Measurements from ENCODE around the gene FANCF.

The FANCF gene

DNA sequence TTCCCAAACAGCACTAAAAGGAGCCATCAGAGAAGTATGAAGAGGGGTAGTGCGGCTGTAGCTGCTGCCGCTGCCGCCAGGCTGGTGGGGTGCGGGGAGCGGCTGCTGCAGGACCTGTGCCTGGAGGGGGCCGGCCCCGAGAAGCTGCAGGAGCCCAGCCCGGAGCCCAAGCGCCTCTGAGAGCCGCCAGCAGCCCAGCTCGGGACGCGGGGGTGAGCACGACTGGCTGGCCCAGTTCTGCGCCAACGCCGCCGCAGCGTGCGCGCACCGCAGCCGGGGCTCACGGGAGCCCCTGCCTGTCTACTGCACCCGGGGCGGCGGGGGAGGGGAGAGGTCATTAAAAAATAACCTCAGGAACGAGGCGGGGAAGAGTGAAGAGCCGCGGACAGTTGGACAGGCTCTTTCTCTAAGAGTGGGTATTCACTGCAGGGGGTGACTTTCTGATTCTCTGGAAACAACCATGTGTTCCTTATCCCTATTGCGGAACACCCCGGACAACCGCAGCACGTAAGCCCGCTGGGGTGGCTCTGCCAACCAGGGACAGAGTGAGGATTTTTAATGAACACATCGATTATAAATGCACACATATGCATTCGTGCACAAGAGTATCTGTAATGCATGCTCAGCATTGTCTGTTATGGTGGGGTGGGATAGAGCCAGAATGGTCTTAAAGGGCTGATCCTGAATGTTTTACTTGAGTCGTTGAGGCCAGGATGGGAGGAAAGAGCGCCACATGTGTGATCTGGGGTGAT is 41.2 kb upstream of the FANCF start:
- peak; percentile 48 for DNase-seq
- H3K27me3 ChIP-seq (replicated peaks; ENCODE audit: insufficient read depth, low read length), result no peaks in the 10 kb centered on the region
- no peaks in the 10 kb centered on the region for H3K9me3 ChIP-seq (replicated peaks; ENCODE audit: insufficient read depth, low read length)
- H3K4me2 ChIP-seq (ENCODE audit: low read depth, low read length), result peak overlapping the region; percentile 67
- H3K9ac ChIP-seq (ENCODE audit: low read length), result peak overlapping the region; percentile 98
- no peaks in the 10 kb centered on the region for H3K9me2 ChIP-seq (replicated peaks; ENCODE audit: insufficient read depth, low read length)
- no peak for TF ChIP-seq EZH2 (optimal IDR thresholded peaks at IDR 0.05; ENCODE audit: low read depth, low read length)
- TF ChIP-seq, protein P1, sequence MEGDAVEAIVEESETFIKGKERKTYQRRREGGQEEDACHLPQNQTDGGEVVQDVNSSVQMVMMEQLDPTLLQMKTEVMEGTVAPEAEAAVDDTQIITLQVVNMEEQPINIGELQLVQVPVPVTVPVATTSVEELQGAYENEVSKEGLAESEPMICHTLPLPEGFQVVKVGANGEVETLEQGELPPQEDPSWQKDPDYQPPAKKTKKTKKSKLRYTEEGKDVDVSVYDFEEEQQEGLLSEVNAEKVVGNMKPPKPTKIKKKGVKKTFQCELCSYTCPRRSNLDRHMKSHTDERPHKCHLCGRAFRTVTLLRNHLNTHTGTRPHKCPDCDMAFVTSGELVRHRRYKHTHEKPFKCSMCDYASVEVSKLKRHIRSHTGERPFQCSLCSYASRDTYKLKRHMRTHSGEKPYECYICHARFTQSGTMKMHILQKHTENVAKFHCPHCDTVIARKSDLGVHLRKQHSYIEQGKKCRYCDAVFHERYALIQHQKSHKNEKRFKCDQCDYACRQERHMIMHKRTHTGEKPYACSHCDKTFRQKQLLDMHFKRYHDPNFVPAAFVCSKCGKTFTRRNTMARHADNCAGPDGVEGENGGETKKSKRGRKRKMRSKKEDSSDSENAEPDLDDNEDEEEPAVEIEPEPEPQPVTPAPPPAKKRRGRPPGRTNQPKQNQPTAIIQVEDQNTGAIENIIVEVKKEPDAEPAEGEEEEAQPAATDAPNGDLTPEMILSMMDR (IDR thresholded peaks at IDR 0.05; ENCODE audit: low read length), result no peak
- no peak for TF ChIP-seq EZH2phosphoT487 (IDR thresholded peaks at IDR 0.05; ENCODE audit: low read length)
- H3K36me3 ChIP-seq (replicated peaks; ENCODE audit: insufficient read depth, low read length), result no peaks in the 10 kb centered on the region
- no peak overlapping the region for H2AFZ ChIP-seq (ENCODE audit: low read length)
- H4K20me1 ChIP-seq (ENCODE audit: insufficient read depth, low read length), result no peaks in the 10 kb centered on the region
- peak overlapping the region; percentile 96 for H3K27ac ChIP-seq (ENCODE audit: low read length)
- H3K4me3 ChIP-seq (ENCODE audit: low read length), result peak overlapping the region; percentile 65
- peaks cover 37% of the 10 kb centered on the region for H3K4me1 ChIP-seq (ENCODE audit: low read length)
- peaks cover 93% of the 10 kb centered on the region for H3K79me2 ChIP-seq (ENCODE audit: low read length)
- H3F3A ChIP-seq (ENCODE audit: insufficient read depth, low read length), result peaks cover 54% of the 10 kb centered on the region

DNA sequence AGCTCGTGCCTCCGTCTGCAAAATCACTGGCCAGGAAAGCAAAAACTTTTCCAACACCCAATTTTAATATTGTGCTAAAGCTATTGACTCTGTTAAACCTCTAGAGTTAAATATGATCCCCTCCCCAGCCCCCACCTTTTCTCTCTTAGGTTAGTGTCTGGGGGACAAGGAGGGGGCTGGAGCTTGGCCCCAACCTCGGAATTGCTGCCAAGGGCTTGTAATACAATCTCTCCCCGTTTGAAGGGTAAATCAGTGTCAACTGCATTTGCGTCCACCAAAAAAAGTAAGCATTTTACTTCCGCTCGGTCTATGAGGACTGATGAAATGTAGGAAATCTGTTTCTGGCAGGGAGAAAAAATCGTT is 40.7 kb upstream of the FANCF start, which contains the start of gene GAS2:
Gene GAS2 (plus strand): TSS at position 287 of the 363 bp plus-strand sequence. CDS start 8,259 bp downstream, outside the sequence.
- H4K20me1 ChIP-seq (ENCODE audit: insufficient read depth, low read length), result no peaks in the 10 kb centered on the region
- H3K9ac ChIP-seq (ENCODE audit: low read length), result peak within 1 kb of the TSS; percentile 98
- no peaks in the 10 kb centered on the region for H3K27me3 ChIP-seq (replicated peaks; ENCODE audit: insufficient read depth, low read length)
- peaks cover 40% of the 10 kb centered on the region for H3K4me1 ChIP-seq (ENCODE audit: low read length)
- peaks cover 52% of the 10 kb centered on the region for H3F3A ChIP-seq (ENCODE audit: insufficient read depth, low read length)
- no peaks in the 10 kb centered on the region for H3K9me2 ChIP-seq (replicated peaks; ENCODE audit: insufficient read depth, low read length)
- H3K9me3 ChIP-seq (replicated peaks; ENCODE audit: insufficient read depth, low read length), result no peaks in the 10 kb centered on the region
- H3K79me2 ChIP-seq (ENCODE audit: low read length), result peaks cover 93% of the 10 kb centered on the region
- TF ChIP-seq EZH2 (optimal IDR thresholded peaks at IDR 0.05; ENCODE audit: low read depth, low read length) (no peak), EZH2phosphoT487 (IDR thresholded peaks at IDR 0.05; ENCODE audit: low read length) (no peak)
- TF ChIP-seq, protein P1 (IDR thresholded peaks at IDR 0.05; ENCODE audit: low read length), result no peak
- peak within 1 kb of the TSS; percentile 96 for H3K27ac ChIP-seq (ENCODE audit: low read length)
- no peak for DNase-seq
- peak within 1 kb of the TSS; percentile 65 for H3K4me3 ChIP-seq (ENCODE audit: low read length)
- no peaks in the 10 kb centered on the region for H3K36me3 ChIP-seq (replicated peaks; ENCODE audit: insufficient read depth, low read length)
- peak within 1 kb of the TSS; percentile 67 for H3K4me2 ChIP-seq (ENCODE audit: low read depth, low read length)
- H2AFZ ChIP-seq (ENCODE audit: low read length), result no peak within 1 kb of the TSS

DNA sequence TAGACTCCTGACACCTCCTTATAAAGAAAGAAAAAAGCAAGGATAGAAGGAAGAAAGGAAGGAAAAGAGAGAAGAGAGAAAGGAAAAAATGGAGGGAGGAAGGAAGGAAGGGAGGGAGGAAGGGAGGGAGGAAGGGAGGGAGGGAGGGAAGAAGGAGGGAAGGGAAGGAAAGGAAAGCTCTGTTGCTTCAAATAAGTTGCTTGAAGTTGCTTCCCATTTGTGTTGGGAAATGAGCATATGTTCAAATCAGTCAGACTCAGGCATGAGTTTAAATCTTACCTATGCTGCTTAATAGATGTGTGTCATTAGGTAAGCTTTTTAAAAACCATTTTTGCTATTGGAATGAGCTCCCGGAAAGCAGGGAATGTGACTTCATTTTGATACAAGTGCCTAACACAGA is 34.2 kb upstream of the FANCF start:
- Histone ChIP-seq H3K4me1 (ENCODE audit: low read length) (peaks cover 38% of the 10 kb centered on the region), H3K4me2 (ENCODE audit: low read depth, low read length) (no peak overlapping the region), H3K27me3 (replicated peaks; ENCODE audit: insufficient read depth, low read length) (no peaks in the 10 kb centered on the region), H3K9me2 (replicated peaks; ENCODE audit: insufficient read depth, low read length) (no peaks in the 10 kb centered on the region), H3K4me3 (ENCODE audit: low read length) (no peak overlapping the region), H3K36me3 (replicated peaks; ENCODE audit: insufficient read depth, low read length) (no peaks in the 10 kb centered on the region), H3K9ac (ENCODE audit: low read length) (no peak overlapping the region), H3K27ac (ENCODE audit: low read length) (no peak overlapping the region), H3K9me3 (replicated peaks; ENCODE audit: insufficient read depth, low read length) (no peaks in the 10 kb centered on the region), H3K79me2 (ENCODE audit: low read length) (peaks cover 74% of the 10 kb centered on the region), H2AFZ (ENCODE audit: low read length) (no peak overlapping the region), H4K20me1 (ENCODE audit: insufficient read depth, low read length) (no peaks in the 10 kb centered on the region), H3F3A (ENCODE audit: insufficient read depth, low read length) (peaks cover 23% of the 10 kb centered on the region)
- no peak for DNase-seq
- TF ChIP-seq EZH2 (optimal IDR thresholded peaks at IDR 0.05; ENCODE audit: low read depth, low read length) (no peak), EZH2phosphoT487 (IDR thresholded peaks at IDR 0.05; ENCODE audit: low read length) (no peak)
- TF ChIP-seq, protein P1 (IDR thresholded peaks at IDR 0.05; ENCODE audit: low read length), result no peak

Measured in MM.1S (cell line).